Liver (tissue), 9 donors: ENCODE data around the gene AGAP2. TPM values are rescaled to one million over a fixed set of nuclear protein-coding genes. Genes with fewer than 3 reads are reported as not detected.
A peak's percentile ranks its signal among the peaks of the same experiment; 100 is the strongest.

Experiments
- DNase-seq: peaks from one replicate; pipeline ENCODE4 v3.0.0-alpha.2; 2017; ENCODE audit warnings: low spot score
- H3K27ac ChIP-seq, 2 donors: one replicate each; pipeline ENCODE4 v1.7.0; 2013; ENCODE audit warnings: inconsistent platforms in 2 of 2, low read length in 2 of 2, control low read depth in 1 of 2, low read depth in 1 of 2, mild to moderate bottlenecking in 1 of 2
- H3K27me3 ChIP-seq, 4 donors: one replicate each; pipeline versions ENCODE4 v1.6.1 to v1.7.0; 2013; ENCODE audit warnings: low read length in 3 of 4, inconsistent platforms in 1 of 4, mild to moderate bottlenecking in 1 of 4, moderate library complexity in 1 of 4; ENCODE audit not compliant: control insufficient read depth in 4 of 4, insufficient read depth in 4 of 4
- H3K36me3 ChIP-seq, 4 donors: one replicate each; pipeline versions ENCODE4 v1.6.1 to v1.7.0; 2013; ENCODE audit warnings: low read length in 3 of 4, mild to moderate bottlenecking in 3 of 4, low read depth in 1 of 4, moderate library complexity in 1 of 4; ENCODE audit not compliant: control insufficient read depth in 4 of 4, insufficient read depth in 3 of 4
- H3K4me1 ChIP-seq, 4 donors: one replicate each; pipeline versions ENCODE4 v1.6.1 to v1.7.0; 2013; ENCODE audit warnings: low read length in 3 of 4, mild to moderate bottlenecking in 3 of 4, moderate library complexity in 1 of 4; ENCODE audit not compliant: control insufficient read depth in 4 of 4, insufficient read depth in 4 of 4
- H3K4me3 ChIP-seq, 3 donors: one replicate each; pipeline versions ENCODE4 v1.6.1 to v1.7.0; 2013; ENCODE audit warnings: low read length in 3 of 3, control low read depth in 1 of 3, low read depth in 1 of 3, mild to moderate bottlenecking in 1 of 3
- H3K9ac ChIP-seq, 2 donors: one replicate each; pipeline ENCODE4 v1.7.0; 2013; ENCODE audit warnings: low read length in 2 of 2, mild to moderate bottlenecking in 2 of 2, moderate library complexity in 2 of 2, control low read depth in 1 of 2, low read depth in 1 of 2
- H3K9me3 ChIP-seq, 4 donors: one replicate each; pipeline versions ENCODE4 v1.6.1 to v1.7.0; 2013; ENCODE audit warnings: low read length in 3 of 4; ENCODE audit not compliant: control insufficient read depth in 4 of 4
- EGR1 ChIP-seq, 2 donors: IDR thresholded peaks; 2 replicates each; pipeline ENCODE4 v1.6.1; 2016 to 2018; ENCODE audit warnings: antibody characterized with exemption in 2 of 2, low read depth in 2 of 2
- FOXA1 ChIP-seq: IDR thresholded peaks from 2 replicates; pipeline ENCODE4 v1.6.1; 2016; ENCODE audit warnings: antibody characterized with exemption
- FOXA2 ChIP-seq: IDR thresholded peaks from 2 replicates; pipeline ENCODE4 v1.6.1; 2016; ENCODE audit warnings: antibody characterized with exemption
- GABPA ChIP-seq, 2 donors: IDR thresholded peaks in 1 of 2; conservative IDR thresholded peaks in 1 of 2; 2 replicates each; pipeline ENCODE4 v1.6.1; 2016; ENCODE audit warnings: antibody characterized with exemption in 2 of 2, mild to moderate bottlenecking in 1 of 2, moderate library complexity in 1 of 2
- HNF4A ChIP-seq, 2 donors: conservative IDR thresholded peaks; 2 replicates each; pipeline ENCODE4 v1.6.1; 2016; ENCODE audit warnings: antibody characterized with exemption in 2 of 2, mild to moderate bottlenecking in 2 of 2
- HNF4G ChIP-seq: IDR thresholded peaks from 2 replicates; pipeline ENCODE4 v1.6.1; 2016; ENCODE audit warnings: antibody characterized with exemption
- JUND ChIP-seq, 2 donors: IDR thresholded peaks; 2 replicates each; pipeline ENCODE4 v1.6.1; 2016; ENCODE audit warnings: antibody characterized with exemption in 2 of 2
- MAX ChIP-seq: IDR thresholded peaks from 2 replicates; pipeline ENCODE4 v1.6.1; 2016; ENCODE audit warnings: antibody characterized with exemption
- RAD21 ChIP-seq, 2 donors: IDR thresholded peaks; 2 replicates each; pipeline ENCODE4 v1.6.1; 2016; ENCODE audit warnings: antibody characterized with exemption in 2 of 2, mild to moderate bottlenecking in 2 of 2
- RXRA ChIP-seq, 2 donors: IDR thresholded peaks; 2 replicates each; pipeline ENCODE4 v1.6.1; 2017 to 2018; ENCODE audit warnings: antibody characterized with exemption in 2 of 2, mild to moderate bottlenecking in 1 of 2
- SP1 ChIP-seq: IDR thresholded peaks from 2 replicates; pipeline ENCODE4 v1.6.1; 2018; ENCODE audit warnings: antibody characterized with exemption, mild to moderate bottlenecking
- YY1 ChIP-seq: IDR thresholded peaks from 2 replicates; pipeline ENCODE4 v1.6.1; 2016; ENCODE audit warnings: antibody characterized with exemption, mild to moderate bottlenecking
- ZBTB33 ChIP-seq: IDR thresholded peaks from 2 replicates; pipeline ENCODE4 v1.6.1; 2016; ENCODE audit warnings: antibody characterized with exemption
- WGBS: extraction: QIAGEN DNeasy Blood & Tissue Kit; methylation state at CpG from one replicate; pipeline ENCODE4 v1.1.7; 2013; 5-methylcytosine and 5-hydroxymethylcytosine counted together
- polyA plus RNA-seq, 2 donors: library from polyadenylated mRNA; stranded (reverse) in 1 of 2; unstranded in 1 of 2; fragments of 200-250 nt in 1 of 2; fragments of >200 nt in 1 of 2; fragmentation: Nextera tagmentation in 1 of 2; extraction: Ambion mirVana in 1 of 2; gene quantifications; one replicate each; pipeline versions ENCODE4 v1.2.1 to v1.2.3, GENCODE V29; 2013 to 2015
- total RNA-seq, 2 donors: library from RNA; depleted of rRNA; stranded (reverse); fragments of >200 nt; gene quantifications; one replicate each; pipeline ENCODE4 v1.2.3, GENCODE V29; 2014
- TF ChIP-seq, protein P1 (sequence below): fragments of 150-350 bp; IDR thresholded peaks from 2 replicates; pipeline ENCODE4 v1.5.1; 2017; ENCODE audit warnings: improper control_type of control experiment, low read depth, low read length; ENCODE audit not compliant: missing input control
- TF ChIP-seq, protein P2 (sequence below): IDR thresholded peaks from 2 replicates; pipeline ENCODE4 v1.6.1; 2016; ENCODE audit warnings: antibody characterized with exemption, mild to moderate bottlenecking
- TF ChIP-seq, protein P3 (sequence below): IDR thresholded peaks from 2 replicates; pipeline ENCODE4 v1.6.1; 2016; ENCODE audit warnings: antibody characterized with exemption
- donor health status: healthy.
- donor health status: healthy.
- donor health status: healthy.
- donor health status: healthy.
- donor health status: healthy.

AGAP2 gene
- total and polyA plus RNA-seq, 4 donors = 0.18 to 1.7 (median 0.64) TPM

GRCh38 chr12:57755194-57755453, 16.6 kb upstream of the AGAP2 start:
- no peak for DNase-seq
- TF ChIP-seq JUND (IDR thresholded peaks at IDR 0.05) (no peak), RAD21 (IDR thresholded peaks at IDR 0.05) (no peak), ZBTB33 (no peak), GABPA (IDR thresholded peaks at IDR 0.05 in 1 of 2, conservative IDR thresholded peaks at IDR 0.05 in 1 of 2) (no peak), FOXA2 (no peak), YY1 (no peak), MAX (no peak)
- Histone ChIP-seq H3K27ac (no peak overlapping the region), H3K36me3 (peaks cover 0 to 7% (median 2%) of the 10 kb centered on the region in 4 donors), H3K9ac (no peak overlapping the region), H3K4me1 (peaks cover 6 to 35% (median 27%) of the 10 kb centered on the region in 4 donors), H3K9me3 (no peaks in the 10 kb centered on the region), H3K27me3 (no peaks in the 10 kb centered on the region), H3K4me3 (peak overlapping the region in 1 of 3 donors; percentile 79)
- under 1% methylated on average over 34 of the region's 34 CpGs for WGBS

DNA sequence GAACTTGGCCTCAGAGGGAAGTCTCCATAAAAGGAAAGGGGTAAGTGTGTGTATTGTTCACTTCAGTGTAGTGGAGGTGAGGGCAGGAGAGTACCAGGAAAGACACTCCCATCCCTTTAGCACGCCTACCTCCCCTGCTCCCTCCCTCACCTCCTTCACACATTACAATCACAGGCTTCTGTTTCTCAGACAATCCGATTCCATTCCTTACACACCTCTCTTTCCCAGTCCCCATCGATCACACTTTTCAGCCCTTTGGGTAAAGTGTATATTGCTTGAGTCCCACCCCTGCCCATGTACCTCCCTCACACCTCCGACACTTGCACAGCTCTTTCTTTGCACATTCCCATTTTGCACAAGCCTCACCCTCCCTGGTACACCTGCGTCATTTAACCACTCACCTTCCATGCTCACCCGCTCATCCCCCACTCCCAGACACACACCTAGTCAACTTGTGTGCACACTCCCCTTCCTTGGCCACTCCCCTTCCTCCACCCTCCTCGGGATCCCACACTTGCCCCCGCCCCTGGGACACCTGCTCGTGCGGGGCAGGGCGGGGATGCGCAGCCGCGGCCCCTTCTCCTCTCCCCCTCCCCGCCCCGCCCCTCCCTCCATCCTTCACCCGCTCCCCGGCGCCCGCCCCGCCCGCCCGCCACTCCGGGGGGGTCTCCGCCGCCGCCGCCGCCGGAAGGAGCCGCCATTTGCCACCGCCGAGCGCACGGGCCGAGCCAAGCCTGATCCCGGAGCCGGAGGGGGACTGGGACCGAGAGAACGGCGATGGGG, 16.1 kb upstream of the AGAP2 start, which contains the start of gene MARCHF9:
MARCHF9 (plus strand) TSS at position 693 of the 783 bp plus-strand sequence. CDS start 426 bp downstream, outside the sequence.
- Histone ChIP-seq H3K27ac (no peak within 1 kb of the TSS), H3K27me3 (no peaks in the 10 kb centered on the region), H3K4me1 (peaks cover 6 to 35% (median 27%) of the 10 kb centered on the region in 4 donors), H3K9me3 (no peaks in the 10 kb centered on the region), H3K9ac (peak within 1 kb of the TSS in 1 of 2 donors; percentile 42), H3K4me3 (peak within 1 kb of the TSS; percentile 26 to 79 (median 66)), H3K36me3 (peaks cover 0 to 7% (median 2%) of the 10 kb centered on the region in 4 donors)
- peak; percentile 69 for DNase-seq
- 2% methylated on average over 41 of the region's 41 CpGs for WGBS
- no peak for TF ChIP-seq FOXA1
- TF ChIP-seq YY1 = no peak
- no peak for TF ChIP-seq EGR1 (IDR thresholded peaks at IDR 0.05; ENCODE audit: low read depth in 2 of 2)
- no peak for TF ChIP-seq RAD21 (IDR thresholded peaks at IDR 0.05)
- TF ChIP-seq, protein P1, sequence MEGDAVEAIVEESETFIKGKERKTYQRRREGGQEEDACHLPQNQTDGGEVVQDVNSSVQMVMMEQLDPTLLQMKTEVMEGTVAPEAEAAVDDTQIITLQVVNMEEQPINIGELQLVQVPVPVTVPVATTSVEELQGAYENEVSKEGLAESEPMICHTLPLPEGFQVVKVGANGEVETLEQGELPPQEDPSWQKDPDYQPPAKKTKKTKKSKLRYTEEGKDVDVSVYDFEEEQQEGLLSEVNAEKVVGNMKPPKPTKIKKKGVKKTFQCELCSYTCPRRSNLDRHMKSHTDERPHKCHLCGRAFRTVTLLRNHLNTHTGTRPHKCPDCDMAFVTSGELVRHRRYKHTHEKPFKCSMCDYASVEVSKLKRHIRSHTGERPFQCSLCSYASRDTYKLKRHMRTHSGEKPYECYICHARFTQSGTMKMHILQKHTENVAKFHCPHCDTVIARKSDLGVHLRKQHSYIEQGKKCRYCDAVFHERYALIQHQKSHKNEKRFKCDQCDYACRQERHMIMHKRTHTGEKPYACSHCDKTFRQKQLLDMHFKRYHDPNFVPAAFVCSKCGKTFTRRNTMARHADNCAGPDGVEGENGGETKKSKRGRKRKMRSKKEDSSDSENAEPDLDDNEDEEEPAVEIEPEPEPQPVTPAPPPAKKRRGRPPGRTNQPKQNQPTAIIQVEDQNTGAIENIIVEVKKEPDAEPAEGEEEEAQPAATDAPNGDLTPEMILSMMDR = no peak
- no peak for TF ChIP-seq SP1
- TF ChIP-seq, protein P2, sequence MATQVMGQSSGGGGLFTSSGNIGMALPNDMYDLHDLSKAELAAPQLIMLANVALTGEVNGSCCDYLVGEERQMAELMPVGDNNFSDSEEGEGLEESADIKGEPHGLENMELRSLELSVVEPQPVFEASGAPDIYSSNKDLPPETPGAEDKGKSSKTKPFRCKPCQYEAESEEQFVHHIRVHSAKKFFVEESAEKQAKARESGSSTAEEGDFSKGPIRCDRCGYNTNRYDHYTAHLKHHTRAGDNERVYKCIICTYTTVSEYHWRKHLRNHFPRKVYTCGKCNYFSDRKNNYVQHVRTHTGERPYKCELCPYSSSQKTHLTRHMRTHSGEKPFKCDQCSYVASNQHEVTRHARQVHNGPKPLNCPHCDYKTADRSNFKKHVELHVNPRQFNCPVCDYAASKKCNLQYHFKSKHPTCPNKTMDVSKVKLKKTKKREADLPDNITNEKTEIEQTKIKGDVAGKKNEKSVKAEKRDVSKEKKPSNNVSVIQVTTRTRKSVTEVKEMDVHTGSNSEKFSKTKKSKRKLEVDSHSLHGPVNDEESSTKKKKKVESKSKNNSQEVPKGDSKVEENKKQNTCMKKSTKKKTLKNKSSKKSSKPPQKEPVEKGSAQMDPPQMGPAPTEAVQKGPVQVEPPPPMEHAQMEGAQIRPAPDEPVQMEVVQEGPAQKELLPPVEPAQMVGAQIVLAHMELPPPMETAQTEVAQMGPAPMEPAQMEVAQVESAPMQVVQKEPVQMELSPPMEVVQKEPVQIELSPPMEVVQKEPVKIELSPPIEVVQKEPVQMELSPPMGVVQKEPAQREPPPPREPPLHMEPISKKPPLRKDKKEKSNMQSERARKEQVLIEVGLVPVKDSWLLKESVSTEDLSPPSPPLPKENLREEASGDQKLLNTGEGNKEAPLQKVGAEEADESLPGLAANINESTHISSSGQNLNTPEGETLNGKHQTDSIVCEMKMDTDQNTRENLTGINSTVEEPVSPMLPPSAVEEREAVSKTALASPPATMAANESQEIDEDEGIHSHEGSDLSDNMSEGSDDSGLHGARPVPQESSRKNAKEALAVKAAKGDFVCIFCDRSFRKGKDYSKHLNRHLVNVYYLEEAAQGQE = no peak
- TF ChIP-seq HNF4G = no peak
- no peak for TF ChIP-seq FOXA2
- TF ChIP-seq, protein P3, sequence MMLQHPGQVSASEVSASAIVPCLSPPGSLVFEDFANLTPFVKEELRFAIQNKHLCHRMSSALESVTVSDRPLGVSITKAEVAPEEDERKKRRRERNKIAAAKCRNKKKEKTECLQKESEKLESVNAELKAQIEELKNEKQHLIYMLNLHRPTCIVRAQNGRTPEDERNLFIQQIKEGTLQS = no peak
- no peak for TF ChIP-seq ZBTB33
- TF ChIP-seq JUND (IDR thresholded peaks at IDR 0.05) = no peak
- TF ChIP-seq MAX = no peak
- TF ChIP-seq RXRA (IDR thresholded peaks at IDR 0.05) = no peak
- no peak for TF ChIP-seq HNF4A (conservative IDR thresholded peaks at IDR 0.05)
